Peyer's patch (tissue), 4 donors: ENCODE measurements around the gene NKIRAS1.
"Not testable (repeated sequence)": the region's sequence is repeated elsewhere in the genome, so short reads cannot be mapped to it uniquely, and the experiment has no call there.

Source experiments
- POLR2A ChIP-seq, 2 donors: fragments of 450-650 bp; IDR thresholded peaks; one replicate each; pipeline ENCODE4 v1.5.1; 2017; ENCODE audit warnings: antibody characterized with exemption in 2 of 2, mild to moderate bottlenecking in 2 of 2, moderate library complexity in 2 of 2
- TF ChIP-seq, protein P1 (sequence below), 6 experiments: fragments of 450-650 bp in 4 of 6; fragments of 200-600 bp in 2 of 6; sonication (generic) in 1 of 6; IDR thresholded peaks; one replicate each; pipeline ENCODE4 v1.5.1; 2017 to 2019; ENCODE audit warnings: antibody characterized with exemption in 6 of 6, mild to moderate bottlenecking in 3 of 6, moderate library complexity in 1 of 6

DNA sequence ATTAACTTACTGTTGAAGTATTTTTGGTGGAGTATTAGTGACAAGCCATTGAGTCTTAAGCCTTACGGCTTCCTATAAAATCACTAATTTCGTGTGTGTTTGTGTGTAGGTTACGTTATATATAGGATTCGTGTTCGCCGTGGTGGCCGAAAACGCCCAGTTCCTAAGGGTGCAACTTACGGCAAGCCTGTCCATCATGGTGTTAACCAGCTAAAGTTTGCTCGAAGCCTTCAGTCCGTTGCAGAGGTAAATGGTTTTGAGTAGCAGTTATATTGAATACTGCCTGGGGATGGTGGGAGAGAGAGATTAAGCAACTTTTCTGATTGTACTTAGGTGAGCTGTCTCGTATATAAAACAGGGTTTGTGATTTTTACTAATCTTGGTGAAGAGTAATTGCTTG is 1.5 kb upstream of the NKIRAS1 start:
- TF ChIP-seq, protein P1, sequence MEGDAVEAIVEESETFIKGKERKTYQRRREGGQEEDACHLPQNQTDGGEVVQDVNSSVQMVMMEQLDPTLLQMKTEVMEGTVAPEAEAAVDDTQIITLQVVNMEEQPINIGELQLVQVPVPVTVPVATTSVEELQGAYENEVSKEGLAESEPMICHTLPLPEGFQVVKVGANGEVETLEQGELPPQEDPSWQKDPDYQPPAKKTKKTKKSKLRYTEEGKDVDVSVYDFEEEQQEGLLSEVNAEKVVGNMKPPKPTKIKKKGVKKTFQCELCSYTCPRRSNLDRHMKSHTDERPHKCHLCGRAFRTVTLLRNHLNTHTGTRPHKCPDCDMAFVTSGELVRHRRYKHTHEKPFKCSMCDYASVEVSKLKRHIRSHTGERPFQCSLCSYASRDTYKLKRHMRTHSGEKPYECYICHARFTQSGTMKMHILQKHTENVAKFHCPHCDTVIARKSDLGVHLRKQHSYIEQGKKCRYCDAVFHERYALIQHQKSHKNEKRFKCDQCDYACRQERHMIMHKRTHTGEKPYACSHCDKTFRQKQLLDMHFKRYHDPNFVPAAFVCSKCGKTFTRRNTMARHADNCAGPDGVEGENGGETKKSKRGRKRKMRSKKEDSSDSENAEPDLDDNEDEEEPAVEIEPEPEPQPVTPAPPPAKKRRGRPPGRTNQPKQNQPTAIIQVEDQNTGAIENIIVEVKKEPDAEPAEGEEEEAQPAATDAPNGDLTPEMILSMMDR (IDR thresholded peaks at IDR 0.05): not testable (repeated sequence)
- not testable (repeated sequence) for TF ChIP-seq POLR2A (IDR thresholded peaks at IDR 0.05)
